ENCODE data around the gene FAM181B.

- TF ChIP-seq CTCF (IDR thresholded peaks at IDR 0.05) (no peak), POLR2A (IDR thresholded peaks at IDR 0.05; ENCODE audit: low read depth) (no peak), EP300 (IDR thresholded peaks at IDR 0.05) (no peak)
These were observed 41.6 kb upstream of the FAM181B start for GRCh38 chr11:82775218-82775617.

Data from esophagus muscularis mucosa (tissue), 4 donors.